SK-N-MC (cell line): Measurements from ENCODE around the gene ADGRE1.

Experiments
- EZH2 ChIP-seq: fragments of 200-600 bp; sonication (generic); IDR thresholded peaks from one replicate; pipeline ENCODE4 v1.6.1; 2017; ENCODE audit warnings: antibody characterized with exemption
- FOXP2 ChIP-seq: optimal IDR thresholded peaks from 2 replicates; pipeline ENCODE3; 2011; ENCODE audit warnings: mild to moderate bottlenecking, moderate library complexity; ENCODE audit not compliant: insufficient read depth; ENCODE audit errors: extremely low read length, control extremely low read depth
- POLR2AphosphoS5 ChIP-seq: IDR thresholded peaks from 2 replicates; pipeline ENCODE4 v1.6.1; 2012; ENCODE audit warnings: mild to moderate bottlenecking, low read depth, low read length, borderline replicate concordance

DNA sequence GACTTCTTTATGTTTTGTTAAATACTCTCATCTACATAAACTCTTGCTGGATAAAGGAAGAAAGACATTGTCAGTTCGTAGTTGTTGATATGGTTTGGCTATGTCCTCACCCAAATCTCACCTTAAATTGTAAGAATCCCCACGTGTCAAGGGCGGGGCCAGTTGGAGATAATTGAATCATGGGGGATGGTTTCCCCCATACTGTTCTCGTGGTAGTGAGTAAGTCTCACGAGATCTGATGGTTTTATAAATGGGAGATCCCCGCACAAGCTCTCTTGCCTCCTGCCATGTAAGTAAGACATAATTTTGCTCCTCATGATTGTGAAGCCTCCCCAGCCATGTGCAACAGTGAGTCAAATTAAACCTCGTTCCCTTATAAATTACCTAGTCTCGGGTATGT lies 3.6 kb downstream of the ADGRE1 start:
- TF ChIP-seq EZH2: no peak
- no peak for TF ChIP-seq POLR2AphosphoS5
- no peak for TF ChIP-seq FOXP2
